ENCODE data around the gene ZNF8.
"Not testable (repeated sequence)": the region's sequence is repeated elsewhere in the genome, so short reads cannot be mapped to it uniquely, and the experiment has no call there.

The ZNF8 gene

DNA sequence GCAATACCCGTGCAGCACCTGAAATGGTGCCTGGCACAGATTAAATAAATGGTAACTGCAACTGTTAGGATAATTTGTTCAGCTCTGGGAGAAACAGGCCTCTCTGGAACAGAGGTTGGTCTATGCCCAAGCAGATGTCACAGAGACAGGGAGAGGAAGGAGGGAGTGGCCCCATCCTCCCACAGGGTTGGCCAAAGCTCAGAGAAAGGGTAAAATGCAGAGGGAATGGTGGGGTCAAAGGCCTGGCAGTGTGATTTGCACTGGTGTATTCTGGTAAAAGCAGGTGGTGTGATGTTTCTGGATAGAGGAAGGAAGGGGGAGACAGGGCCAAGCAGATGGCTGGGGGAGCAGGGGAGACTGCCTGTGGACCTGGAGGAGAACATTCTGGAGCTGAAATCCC is 57.5 kb downstream of the ZNF8 start:
- no peak for FAIRE-seq
- no peak for DNase-seq (ENCODE audit: insufficient read length, low spot score)
- TF ChIP-seq, protein P1, sequence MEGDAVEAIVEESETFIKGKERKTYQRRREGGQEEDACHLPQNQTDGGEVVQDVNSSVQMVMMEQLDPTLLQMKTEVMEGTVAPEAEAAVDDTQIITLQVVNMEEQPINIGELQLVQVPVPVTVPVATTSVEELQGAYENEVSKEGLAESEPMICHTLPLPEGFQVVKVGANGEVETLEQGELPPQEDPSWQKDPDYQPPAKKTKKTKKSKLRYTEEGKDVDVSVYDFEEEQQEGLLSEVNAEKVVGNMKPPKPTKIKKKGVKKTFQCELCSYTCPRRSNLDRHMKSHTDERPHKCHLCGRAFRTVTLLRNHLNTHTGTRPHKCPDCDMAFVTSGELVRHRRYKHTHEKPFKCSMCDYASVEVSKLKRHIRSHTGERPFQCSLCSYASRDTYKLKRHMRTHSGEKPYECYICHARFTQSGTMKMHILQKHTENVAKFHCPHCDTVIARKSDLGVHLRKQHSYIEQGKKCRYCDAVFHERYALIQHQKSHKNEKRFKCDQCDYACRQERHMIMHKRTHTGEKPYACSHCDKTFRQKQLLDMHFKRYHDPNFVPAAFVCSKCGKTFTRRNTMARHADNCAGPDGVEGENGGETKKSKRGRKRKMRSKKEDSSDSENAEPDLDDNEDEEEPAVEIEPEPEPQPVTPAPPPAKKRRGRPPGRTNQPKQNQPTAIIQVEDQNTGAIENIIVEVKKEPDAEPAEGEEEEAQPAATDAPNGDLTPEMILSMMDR (IDR thresholded peaks at IDR 0.05; ENCODE audit: insufficient read depth, missing control alignments), result no peak

DNA sequence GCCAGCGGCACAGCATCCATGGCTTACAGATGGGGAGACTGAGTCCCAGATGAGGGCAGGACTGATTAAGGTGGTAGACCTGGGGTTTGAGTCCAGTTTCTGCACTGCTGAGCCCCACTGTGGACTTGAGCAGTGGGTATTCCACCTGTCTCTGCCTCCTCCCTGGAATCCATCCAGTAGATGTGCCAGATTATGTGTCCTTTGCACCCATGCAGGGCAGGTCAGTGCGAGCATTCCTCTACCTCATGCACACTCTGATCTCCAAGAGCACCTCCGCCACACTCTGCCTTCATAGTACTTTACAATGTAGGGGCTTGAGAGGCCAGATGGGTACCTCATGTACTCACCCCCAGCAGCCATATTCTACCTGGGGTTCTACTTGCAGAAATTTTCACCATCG is 58.1 kb downstream of the ZNF8 start:
- FAIRE-seq (no peak), DNase-seq (ENCODE audit: insufficient read length, low spot score) (no peak)
- TF ChIP-seq, protein P1 (IDR thresholded peaks at IDR 0.05; ENCODE audit: insufficient read depth, missing control alignments), result no peak

DNA sequence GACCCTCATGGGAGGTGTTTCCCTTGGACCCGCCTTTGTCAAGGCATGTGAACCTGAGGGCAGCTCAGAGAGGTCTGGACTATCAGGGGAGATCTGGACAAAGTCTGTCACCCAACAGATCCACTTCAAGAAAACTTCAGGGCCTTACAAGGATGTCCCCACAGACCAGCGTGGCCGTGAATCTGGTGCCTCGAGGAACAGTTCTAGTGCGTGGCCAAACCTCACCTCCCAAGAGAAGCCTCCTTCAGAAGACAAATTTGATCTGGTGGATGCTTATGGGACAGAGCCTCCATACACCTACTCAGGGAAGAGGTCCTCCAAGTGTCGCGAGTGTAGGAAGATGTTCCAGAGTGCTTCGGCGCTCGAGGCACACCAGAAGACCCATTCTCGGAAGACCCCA is 59.6 kb downstream of the ZNF8 start:
- FAIRE-seq, result no peak
- TF ChIP-seq, protein P1 (IDR thresholded peaks at IDR 0.05; ENCODE audit: insufficient read depth, missing control alignments), result no peak
- no peak for DNase-seq (ENCODE audit: insufficient read length, low spot score)

DNA sequence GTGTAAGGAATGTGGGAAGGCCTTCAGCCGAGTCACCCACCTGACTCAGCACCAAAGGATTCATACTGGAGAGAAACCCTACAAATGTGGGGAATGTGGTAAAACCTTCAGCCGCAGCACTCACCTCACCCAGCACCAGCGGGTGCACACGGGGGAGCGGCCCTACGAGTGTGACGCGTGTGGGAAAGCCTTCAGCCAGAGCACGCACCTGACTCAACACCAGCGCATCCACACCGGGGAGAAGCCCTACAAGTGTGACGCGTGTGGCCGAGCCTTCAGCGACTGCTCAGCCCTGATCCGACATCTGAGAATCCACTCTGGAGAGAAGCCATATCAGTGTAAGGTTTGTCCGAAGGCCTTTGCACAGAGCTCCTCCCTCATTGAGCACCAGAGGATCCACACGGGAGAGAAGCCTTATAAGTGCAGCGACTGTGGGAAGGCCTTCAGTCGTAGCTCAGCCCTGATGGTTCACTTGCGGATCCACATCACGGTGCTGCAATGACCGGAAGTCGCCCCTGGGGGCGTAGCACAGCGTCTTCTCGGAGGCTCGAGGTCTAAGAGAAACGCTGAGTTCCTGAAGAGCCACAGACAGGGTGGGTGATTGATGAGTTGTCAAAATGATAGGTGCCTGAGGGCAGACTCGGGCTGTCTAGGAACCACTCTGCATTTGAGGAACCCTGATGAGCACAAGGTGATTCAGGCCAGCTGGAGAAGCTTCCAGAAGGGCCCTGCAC is 60.2 kb downstream of the ZNF8 start:
- no peak for FAIRE-seq
- TF ChIP-seq, protein P1 (IDR thresholded peaks at IDR 0.05; ENCODE audit: insufficient read depth, missing control alignments), result no peak
- DNase-seq (ENCODE audit: insufficient read length, low spot score), result no peak

DNA sequence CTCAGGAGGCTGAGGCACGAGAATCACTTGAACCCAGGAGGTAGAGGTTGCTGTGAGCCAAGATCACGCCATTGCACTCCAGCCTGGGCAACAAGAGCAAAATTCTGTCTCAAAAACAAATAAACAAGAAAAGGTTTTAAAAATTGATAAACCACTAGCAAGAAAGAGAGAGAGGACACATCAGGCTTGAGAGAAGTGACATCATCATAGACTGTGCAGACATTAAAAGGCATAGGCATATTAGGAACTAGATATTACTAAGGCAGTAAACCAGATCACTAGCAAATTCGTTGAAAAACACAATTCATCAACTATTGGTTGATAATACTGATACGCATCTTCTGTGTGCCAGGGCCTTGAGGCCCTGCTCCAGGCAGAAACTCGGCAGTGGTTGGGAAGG is 66.8 kb downstream of the ZNF8 start:
- no peak for DNase-seq (ENCODE audit: insufficient read length, low spot score)
- FAIRE-seq, result no peak
- TF ChIP-seq, protein P1 (IDR thresholded peaks at IDR 0.05; ENCODE audit: insufficient read depth, missing control alignments), result no peak

DNA sequence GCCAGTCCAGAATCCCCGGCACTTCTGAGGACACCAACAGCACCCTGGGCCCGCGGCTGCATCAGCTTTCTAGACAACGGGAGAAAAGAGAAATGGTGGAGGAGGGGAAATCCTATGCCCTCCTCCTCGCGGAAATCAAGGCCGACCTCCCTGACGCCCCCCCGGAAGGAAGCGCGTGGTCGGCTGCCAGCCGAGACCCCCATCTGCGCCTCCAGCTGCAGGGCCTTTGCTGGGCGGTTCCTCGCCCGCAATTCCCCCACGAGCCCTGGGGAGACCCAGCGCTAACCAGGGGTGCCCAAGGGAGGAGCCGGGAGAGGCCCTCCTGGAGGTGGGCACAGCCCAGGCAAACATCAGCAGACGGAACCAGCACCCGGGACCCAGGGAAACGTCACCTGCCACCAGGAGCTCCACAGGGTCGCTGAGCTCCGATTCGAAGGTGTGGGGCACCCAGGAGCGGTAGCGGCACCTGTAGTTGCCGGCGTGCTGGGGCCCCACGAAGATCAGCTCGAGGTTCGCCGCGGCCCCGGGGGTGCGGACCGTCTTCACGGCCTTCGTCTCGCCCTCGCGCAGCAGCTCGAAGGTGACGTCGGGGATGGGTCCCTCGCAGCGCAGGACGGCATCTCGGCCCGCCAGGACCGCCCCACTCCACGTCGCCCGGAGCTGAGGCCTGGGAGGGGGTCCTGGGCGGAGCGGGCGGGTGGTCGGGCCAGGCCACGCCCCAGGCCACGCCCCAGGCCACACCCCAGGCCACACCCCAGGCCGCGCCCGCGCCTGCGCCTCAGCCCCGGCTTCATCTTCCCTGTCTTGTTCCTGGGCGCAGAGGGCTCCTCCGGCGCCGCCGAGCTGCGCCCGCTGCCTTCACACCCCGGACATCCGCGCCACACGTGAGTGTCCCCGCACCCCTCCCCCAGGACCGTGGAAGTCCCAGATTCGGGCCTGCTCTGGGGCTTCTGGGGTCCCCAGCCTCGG is 68.5 kb downstream of the ZNF8 start:
- FAIRE-seq, result no peak
- TF ChIP-seq, protein P1 (IDR thresholded peaks at IDR 0.05; ENCODE audit: insufficient read depth, missing control alignments), result no peak
- peak; percentile 70 for DNase-seq (ENCODE audit: insufficient read length, low spot score)

DNA sequence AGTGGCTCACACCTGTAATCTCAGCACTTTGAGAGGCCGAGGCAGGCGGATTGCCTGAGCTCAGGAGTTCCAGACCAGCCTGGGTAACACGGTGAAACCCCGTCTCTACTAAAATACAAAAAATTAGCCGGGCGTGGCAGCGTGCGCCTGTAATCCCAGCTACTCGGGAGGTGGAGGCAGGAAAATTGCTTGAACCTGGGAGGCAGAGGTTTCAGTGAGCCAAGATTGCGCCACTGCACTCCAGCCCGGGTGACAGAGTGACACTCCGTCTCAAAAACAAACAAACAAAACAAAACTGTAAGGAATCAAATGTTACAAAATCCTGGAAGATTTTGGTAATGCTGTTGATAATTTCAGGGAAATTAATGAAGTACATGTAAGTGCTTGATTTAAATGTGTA is 69.3 kb downstream of the ZNF8 start:
- not testable (repeated sequence) for FAIRE-seq; DNase-seq (ENCODE audit: insufficient read length, low spot score)

Measured in D721Med (cell line).